Caco-2 (cell line): ENCODE data around the gene INTS6. TPM values are rescaled to one million over a fixed set of nuclear protein-coding genes. Genes with fewer than 3 reads are reported as not detected.

Experiments used
- BruUV-seq: library from RNA; stranded (reverse); fragments of 400-500 nt; replicated peaks from 2 replicates; lab custom pipeline; 2021; lab: Mats Ljungman, UMichigan
- CTCF ChIA-PET: fragments of 300-600 bp; sonication (Branson Sonifier 250); formaldehyde crosslinking; loops from one replicate; lab custom pipeline; 2022; ENCODE audit warnings: antibody characterized with exemption; lab: Charles Lee
- POLR2A ChIA-PET: fragments of 300-600 bp; sonication (Branson Sonifier 250); formaldehyde crosslinking; loops from one replicate; lab custom pipeline; 2022; ENCODE audit warnings: antibody characterized with exemption; lab: Charles Lee
- DNase-seq, 2 experiments: peaks; one replicate each; pipeline versions ENCODE4 v3.0.0 to v3.0.0-alpha.2; 2020 to 2022
- H3K27me3 ChIP-seq: replicated peaks from 2 replicates; pipeline ENCODE4 v1.6.0; 2011; ENCODE audit warnings: low read length; ENCODE audit not compliant: control insufficient read depth, insufficient read depth
- H3K36me3 ChIP-seq: 2 replicates; pipeline ENCODE4 v1.5.1; 2011; ENCODE audit warnings: low read length; ENCODE audit not compliant: control insufficient read depth, insufficient read depth
- H3K4me1 ChIP-seq: fragments of 250-450 bp; sonication (Bioruptor Pico); 2 replicates; pipeline ENCODE4 v1.5.1; 2020; ENCODE audit warnings: mild to moderate bottlenecking
- H3K4me3 ChIP-seq: 2 replicates; pipeline ENCODE4 v1.5.1; 2011; ENCODE audit warnings: low read depth, mild to moderate bottlenecking, control low read depth, low read length
- H3K9me3 ChIP-seq: fragments of 250-450 bp; sonication (Bioruptor Pico); 2 replicates; pipeline ENCODE4 v1.5.1; 2020; ENCODE audit warnings: mild to moderate bottlenecking, moderate library complexity
- H3K27ac Mint-ChIP-seq: one replicate; pipeline ENCODE4 v1.8.0; 2022; ENCODE audit warnings: mixed read lengths; ENCODE audit not compliant: unreplicated experiment
- H3K27me3 Mint-ChIP-seq: one replicate; pipeline ENCODE4 v1.8.0; 2022; ENCODE audit warnings: mixed read lengths; ENCODE audit not compliant: insufficient read depth, unreplicated experiment
- H3K36me3 Mint-ChIP-seq: one replicate; pipeline ENCODE4 v1.8.0; 2022; ENCODE audit warnings: mild to moderate bottlenecking, mixed read lengths; ENCODE audit not compliant: insufficient read depth, unreplicated experiment
- H3K4me1 Mint-ChIP-seq: one replicate; pipeline ENCODE4 v1.8.0; 2022; ENCODE audit warnings: low read depth, mixed read lengths; ENCODE audit not compliant: unreplicated experiment
- H3K4me3 Mint-ChIP-seq: one replicate; pipeline ENCODE4 v1.8.0; 2022; ENCODE audit warnings: mild to moderate bottlenecking, moderate library complexity, mixed read lengths; ENCODE audit not compliant: unreplicated experiment
- H3K9me3 Mint-ChIP-seq: one replicate; pipeline ENCODE4 v1.8.0; 2022; ENCODE audit warnings: mixed read lengths; ENCODE audit not compliant: unreplicated experiment
- CTCF ChIP-seq, 2 experiments: fragments of 200-600 bp in 1 of 2; IDR thresholded peaks; 1 replicate in 1 of 2; 2 replicates in 1 of 2; pipeline versions ENCODE4 v1.5.1 to v1.8.0; 2011 to 2022; ENCODE audit warnings: antibody characterized with exemption in 1 of 2, control low read depth in 1 of 2, inconsistent platforms in 1 of 2, low read depth in 1 of 2, low read length in 1 of 2, mild to moderate bottlenecking in 1 of 2, moderate library complexity in 1 of 2; ENCODE audit not compliant: insufficient read depth in 1 of 2, severe bottlenecking in 1 of 2, unreplicated experiment in 1 of 2
- intact Hi-C: fragments of 100-400 bp; cut with micrococcal nuclease; formaldehyde crosslinking; loops from one replicate; pipeline ENCODE4 v1.10.0; 2022; ENCODE audit not compliant: unreplicated experiment
- total RNA-seq: library from RNA; stranded (reverse); gene quantifications from 2 replicates; pipeline ENCODE4 v1.2.3, GENCODE V29; 2022

The INTS6 gene
- total RNA-seq, 1 experiment from 2014 or later = 42.6 TPM

GRCh38 chr13:51359352-51359751 lies 93.5 kb downstream of the INTS6 start:
- intact Hi-C loops = no loop called here
- BruUV-seq = no TSS peak
- H3K9me3 ChIP-seq = no peaks in the 10 kb centered on the region
- no peak overlapping the region for H3K4me3 Mint-ChIP-seq
- H3K27me3 Mint-ChIP-seq = no peaks in the 10 kb centered on the region
- H3K36me3 Mint-ChIP-seq = peaks cover 57% of the 10 kb centered on the region
- peaks cover 35% of the 10 kb centered on the region for H3K4me1 Mint-ChIP-seq
- no peaks in the 10 kb centered on the region for H3K36me3 ChIP-seq
- no peak for TF ChIP-seq CTCF (IDR thresholded peaks at IDR 0.05; ENCODE audit: insufficient read depth in 1 of 2, low read depth in 1 of 2, low read length in 1 of 2, severe bottlenecking in 1 of 2, unreplicated experiment in 1 of 2)
- no peaks in the 10 kb centered on the region for H3K27me3 ChIP-seq
- no peak overlapping the region for H3K27ac Mint-ChIP-seq
- DNase-seq = no peak
- CTCF ChIA-PET = no interaction called here
- H3K4me3 ChIP-seq = no peak overlapping the region
- POLR2A ChIA-PET = no interaction called here
- no peaks in the 10 kb centered on the region for H3K9me3 Mint-ChIP-seq
- H3K4me1 ChIP-seq = peaks cover 40% of the 10 kb centered on the region

GRCh38 chr13:51357928-51358595 lies 94.8 kb downstream of the INTS6 start:
- no peak overlapping the region for H3K27ac Mint-ChIP-seq
- H3K27me3 ChIP-seq = no peaks in the 10 kb centered on the region

GRCh38 chr13:51355217-51355616 lies 97.6 kb downstream of the INTS6 start:
- no TSS peak for BruUV-seq
- Mint-ChIP-seq H3K4me1 (peaks cover 18% of the 10 kb centered on the region), H3K9me3 (no peaks in the 10 kb centered on the region), H3K27me3 (no peaks in the 10 kb centered on the region), H3K27ac (no peak overlapping the region), H3K36me3 (peaks cover 28% of the 10 kb centered on the region), H3K4me3 (no peak overlapping the region)
- no peak for TF ChIP-seq CTCF (IDR thresholded peaks at IDR 0.05; ENCODE audit: insufficient read depth in 1 of 2, low read depth in 1 of 2, low read length in 1 of 2, severe bottlenecking in 1 of 2, unreplicated experiment in 1 of 2)
- H3K4me3 ChIP-seq = no peak overlapping the region
- no peaks in the 10 kb centered on the region for H3K36me3 ChIP-seq
- no peak for DNase-seq
- no peaks in the 10 kb centered on the region for H3K27me3 ChIP-seq
- intact Hi-C loops = no loop called here
- ChIA-PET POLR2A (no interaction called here), CTCF (no interaction called here)
- no peaks in the 10 kb centered on the region for H3K9me3 ChIP-seq
- peaks cover 27% of the 10 kb centered on the region for H3K4me1 ChIP-seq

More at GRCh38 chr13:51357928-51358595, 94.8 kb downstream of the INTS6 start:
- peaks cover 40% of the 10 kb centered on the region for H3K4me1 ChIP-seq
- DNase-seq = no peak
- no peak overlapping the region for H3K4me3 ChIP-seq
- no peak for TF ChIP-seq CTCF (IDR thresholded peaks at IDR 0.05; ENCODE audit: insufficient read depth in 1 of 2, low read depth in 1 of 2, low read length in 1 of 2, severe bottlenecking in 1 of 2, unreplicated experiment in 1 of 2)
- Mint-ChIP-seq H3K4me1 (peaks cover 35% of the 10 kb centered on the region), H3K36me3 (peaks cover 54% of the 10 kb centered on the region), H3K9me3 (no peaks in the 10 kb centered on the region), H3K27me3 (no peaks in the 10 kb centered on the region), H3K4me3 (no peak overlapping the region)
- BruUV-seq = no TSS peak
- ChIA-PET CTCF (no interaction called here), POLR2A (no interaction called here)
- intact Hi-C loops = no loop called here
- no peaks in the 10 kb centered on the region for H3K36me3 ChIP-seq
- H3K9me3 ChIP-seq = no peaks in the 10 kb centered on the region
